B cell (primary cell): ENCODE results near the gene RRM2. TPM values are rescaled to one million over a fixed set of nuclear protein-coding genes. Genes with fewer than 3 reads are reported as not detected.

Experiments used
- ATAC-seq: fragments of 200-7000 bp; cut with Tn5 transposase; one replicate; pipeline ENCODE4 v1.10.0; 2021; ENCODE audit warnings: low read depth, mild to moderate bottlenecking, moderate number of reproducible peaks, moderate library complexity
- CTCF ChIA-PET: fragments of 350-600 bp; sonication (Branson Sonifier 250); formaldehyde crosslinking; loops from one replicate; lab custom pipeline; 2021; ENCODE audit warnings: antibody characterized with exemption, inconsistent platforms; lab: Charles Lee
- POLR2A ChIA-PET: fragments of 350-600 bp; sonication (Branson Sonifier 250); formaldehyde crosslinking; loops from one replicate; lab custom pipeline; 2021; ENCODE audit warnings: antibody characterized with exemption; lab: Charles Lee
- DNase-seq: peaks from one replicate; pipeline ENCODE4 v3.0.0; 2013
- H2AFZ ChIP-seq: 2 replicates; pipeline ENCODE4 v1.6.1; 2012; ENCODE audit warnings: mild to moderate bottlenecking, low read depth, low read length; ENCODE audit not compliant: insufficient read depth, poor library complexity, severe bottlenecking
- H3K27ac ChIP-seq, 2 donors: 1 replicate in 1 of 2; 2 replicates in 1 of 2; pipeline ENCODE4 v1.5.1; 2012 to 2013; ENCODE audit warnings: low read length in 2 of 2, mild to moderate bottlenecking in 2 of 2, moderate library complexity in 1 of 2
- H3K27me3 ChIP-seq, 4 experiments: fragments of 200-600 bp in 1 of 4; sonication (generic) in 1 of 4; replicated peaks in 1 of 4; 1 replicate in 2 of 4; 2 replicates in 2 of 4; pipeline versions ENCODE4 v1.6.1 to v1.7.0; 2013 to 2016; ENCODE audit warnings: low read length in 3 of 4, mild to moderate bottlenecking in 2 of 4, mixed read lengths in 1 of 4, moderate library complexity in 1 of 4; ENCODE audit not compliant: insufficient read depth in 4 of 4, control insufficient read depth in 3 of 4; ENCODE audit errors: control extremely low read depth in 1 of 4
- H3K36me3 ChIP-seq, 2 experiments: replicated peaks in 1 of 2; 1 replicate in 1 of 2; 2 replicates in 1 of 2; pipeline versions ENCODE4 v1.6.1 to v1.7.1; 2013; ENCODE audit warnings: low read length in 1 of 2; ENCODE audit not compliant: insufficient read depth in 2 of 2, control insufficient read depth in 1 of 2; ENCODE audit errors: control extremely low read depth in 1 of 2, extremely low read depth in 1 of 2
- H3K4me1 ChIP-seq, 2 donors: fragments of 200-600 bp in 1 of 2; sonication (generic) in 1 of 2; 1 replicate in 1 of 2; 2 replicates in 1 of 2; pipeline versions ENCODE4 v1.5.1 to v1.6.1; 2013 to 2017; ENCODE audit warnings: low read length in 2 of 2; ENCODE audit not compliant: control insufficient read depth in 2 of 2, insufficient read depth in 2 of 2
- H3K4me2 ChIP-seq: replicated peaks from 2 replicates; pipeline ENCODE3; 2012; ENCODE audit warnings: mild to moderate bottlenecking, low read depth, low read length; ENCODE audit not compliant: poor library complexity, severe bottlenecking
- H3K4me3 ChIP-seq, 5 experiments: fragments of 200-600 bp in 1 of 5; sonication (generic) in 1 of 5; 1 replicate in 3 of 5; 2 replicates in 2 of 5; pipeline versions ENCODE4 v1.5.1 to v1.7.0; 2011 to 2016; ENCODE audit warnings: low read length in 4 of 5, mild to moderate bottlenecking in 4 of 5, low read depth in 2 of 5, control low read depth in 1 of 5, moderate library complexity in 1 of 5; ENCODE audit not compliant: insufficient read depth in 1 of 5; ENCODE audit errors: control extremely low read depth in 1 of 5, extremely low read depth in 1 of 5
- H3K79me2 ChIP-seq: fragments of 200-600 bp; sonication (generic); one replicate; pipeline ENCODE4 v1.6.0; 2016; ENCODE audit warnings: low read length; ENCODE audit not compliant: control insufficient read depth, insufficient read depth
- H3K9ac ChIP-seq: fragments of 200-600 bp; sonication (generic); 2 replicates; pipeline ENCODE4 v1.6.1; 2017; ENCODE audit warnings: mild to moderate bottlenecking, low read length, moderate library complexity
- H3K9me3 ChIP-seq, 3 donors: one replicate each; pipeline versions ENCODE4 v1.6.1 to v1.7.1; 2013; ENCODE audit warnings: low read length in 2 of 3; ENCODE audit not compliant: control insufficient read depth in 2 of 3, insufficient read depth in 1 of 3; ENCODE audit errors: control extremely low read depth in 1 of 3
- H4K20me1 ChIP-seq: 2 replicates; pipeline ENCODE4 v1.6.0; 2012; ENCODE audit warnings: mild to moderate bottlenecking, low read length; ENCODE audit not compliant: insufficient read depth, control insufficient read depth, poor library complexity, severe bottlenecking
- H3K27ac Mint-ChIP-seq: one replicate; pipeline ENCODE4 v1.8.0; 2021; ENCODE audit warnings: mixed read lengths
- H3K27me3 Mint-ChIP-seq: one replicate; pipeline ENCODE4 v1.8.0; 2021; ENCODE audit warnings: mixed read lengths
- H3K4me1 Mint-ChIP-seq: one replicate; pipeline ENCODE4 v1.8.0; 2021; ENCODE audit warnings: mixed read lengths
- H3K4me3 Mint-ChIP-seq: one replicate; pipeline ENCODE4 v1.8.0; 2021; ENCODE audit warnings: mixed read lengths
- H3K9me3 Mint-ChIP-seq: one replicate; pipeline ENCODE4 v1.8.0; 2022; ENCODE audit warnings: mixed read lengths; ENCODE audit not compliant: insufficient read depth
- CTCF ChIP-seq: fragments of 200-600 bp; IDR thresholded peaks from one replicate; pipeline ENCODE4 v1.8.0; 2022; ENCODE audit warnings: antibody characterized with exemption, mild to moderate bottlenecking
- EZH2 ChIP-seq: IDR thresholded peaks from 2 replicates; pipeline ENCODE4 v1.6.1; 2012; ENCODE audit warnings: borderline replicate concordance, low read depth, mild to moderate bottlenecking, moderate library complexity, low read length; ENCODE audit not compliant: insufficient read depth, poor library complexity, severe bottlenecking
- WGBS: methylation state at CpG from one replicate; pipeline ENCODE4 v1.1.5; 2013; ENCODE audit warnings: missing lambda C conversion rate; ENCODE audit not compliant: insufficient coverage; 5-methylcytosine and 5-hydroxymethylcytosine counted together
- intact Hi-C: fragments of 100-400 bp; cut with micrococcal nuclease; formaldehyde crosslinking; loops from one replicate; pipeline ENCODE4 v1.10.0; 2022
- polyA plus RNA-seq: library from polyadenylated mRNA; depleted of rRNA; stranded (reverse); fragments of >200 nt; gene quantifications from 2 replicates; pipeline ENCODE4 v1.2.3, GENCODE V29; 2012
- total RNA-seq, 2 donors: library from RNA; stranded (reverse); fragments of 120-200 nt in 1 of 2; gene quantifications; 1 replicate in 1 of 2; 2 replicates in 1 of 2; pipeline versions ENCODE4 v1.2.3 to v1.2.4, GENCODE V29; 2013 to 2022

Gene RRM2
- total and polyA plus RNA-seq, 2 donors (not counting 1 experiment from before 2014, with no cell fraction given): 1.2 to 3.3 TPM

DNA sequence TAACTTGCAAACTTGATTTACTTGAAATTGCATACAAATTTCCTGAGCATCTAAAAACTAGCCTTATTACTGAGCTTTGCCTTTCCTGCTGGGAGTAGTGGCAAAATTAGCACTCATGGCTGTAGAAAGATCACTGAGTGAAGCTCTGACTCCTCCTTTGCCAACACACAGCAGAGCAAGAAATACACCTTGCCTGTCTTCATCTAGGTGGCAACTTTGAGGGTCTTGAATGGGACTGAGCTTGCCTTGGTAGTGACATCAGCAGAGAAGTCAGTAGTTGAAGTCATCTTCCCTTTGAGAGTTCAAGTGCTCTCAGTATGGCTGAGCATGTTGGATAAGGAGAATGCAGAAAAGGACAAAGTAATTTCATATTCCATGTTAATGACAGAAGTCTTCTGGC lies 5.9 kb downstream of the RRM2 start:
- POLR2A ChIA-PET: no interaction called here
- intact Hi-C loops: loop anchor here (10.0 kb wide), 1 partner anchor 146 kb away; no protein-coding TSS in a partner anchor
- CTCF ChIA-PET: interaction anchor here (1.1 to 5.9 kb wide), 6 partner anchors 14 to 307 kb away, joined by 3 to 35 read pairs (median 8); no protein-coding TSS in a partner anchor
- Histone ChIP-seq H2AFZ (no peak overlapping the region), H3K9ac (no peak overlapping the region), H3K36me3 (no peaks in the 10 kb centered on the region), H4K20me1 (no peaks in the 10 kb centered on the region), H3K4me1 (peaks cover 4 to 5% of the 10 kb centered on the region in 2 donors), H3K4me3 (no peak overlapping the region), H3K4me2 (no peak overlapping the region), H3K27me3 (peaks cover 0 to 10% (median 4%) of the 10 kb centered on the region in 4 experiments), H3K79me2 (peaks cover 24% of the 10 kb centered on the region), H3K27ac (no peak overlapping the region), H3K9me3 (no peaks in the 10 kb centered on the region)
- Mint-ChIP-seq H3K4me3 (no peak overlapping the region), H3K27me3 (peaks cover 6% of the 10 kb centered on the region), H3K4me1 (peaks cover 5% of the 10 kb centered on the region), H3K9me3 (no peaks in the 10 kb centered on the region), H3K27ac (no peak overlapping the region)
- ATAC-seq (no peak), DNase-seq (no peak)
- TF ChIP-seq EZH2: no peak
- TF ChIP-seq CTCF: no peak

DNA sequence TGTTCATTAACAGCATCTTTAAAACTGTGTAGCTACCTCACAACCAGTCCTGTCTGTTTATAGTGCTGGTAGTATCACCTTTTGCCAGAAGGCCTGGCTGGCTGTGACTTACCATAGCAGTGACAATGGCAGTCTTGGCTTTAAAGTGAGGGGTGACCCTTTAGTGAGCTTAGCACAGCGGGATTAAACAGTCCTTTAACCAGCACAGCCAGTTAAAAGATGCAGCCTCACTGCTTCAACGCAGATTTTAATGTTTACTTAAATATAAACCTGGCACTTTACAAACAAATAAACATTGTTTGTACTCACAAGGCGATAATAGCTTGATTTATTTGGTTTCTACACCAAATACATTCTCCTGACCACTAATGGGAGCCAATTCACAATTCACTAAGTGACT lies 7.0 kb downstream of the RRM2 start:
- Histone ChIP-seq H2AFZ (no peak overlapping the region), H3K9me3 (no peaks in the 10 kb centered on the region), H3K4me1 (no peaks in the 10 kb centered on the region), H3K36me3 (no peaks in the 10 kb centered on the region), H3K27ac (no peak overlapping the region), H3K4me3 (no peak overlapping the region), H3K79me2 (peaks cover 14% of the 10 kb centered on the region), H3K27me3 (no peaks in the 10 kb centered on the region), H4K20me1 (no peaks in the 10 kb centered on the region), H3K4me2 (no peak overlapping the region), H3K9ac (no peak overlapping the region)
- ChIA-PET POLR2A (no interaction called here), CTCF (interaction anchor here (0.7 to 5.9 kb wide), 6 partner anchors 8 to 316 kb away, joined by 3 to 35 read pairs (median 6); no protein-coding TSS in a partner anchor)
- no peak for TF ChIP-seq CTCF
- no peak for TF ChIP-seq EZH2
- DNase-seq (no peak), ATAC-seq (no peak)
- 85% methylated on average over 2 of the region's 3 CpGs for WGBS
- intact Hi-C loops: loop anchor here (10.0 kb wide), 1 partner anchor 145 kb away; no protein-coding TSS in a partner anchor
- Mint-ChIP-seq H3K4me3 (no peak overlapping the region), H3K27ac (no peak overlapping the region), H3K4me1 (no peaks in the 10 kb centered on the region), H3K9me3 (no peaks in the 10 kb centered on the region), H3K27me3 (no peaks in the 10 kb centered on the region)
